HPDE6-E6E7 (cell line): ENCODE results near the gene CENPH.
"Not testable (repeated sequence)": the region's sequence is repeated elsewhere in the genome, so short reads cannot be mapped to it uniquely, and the experiment has no call there.

Source experiments
- DNase-seq: peaks from one replicate; pipeline ENCODE4 v3.0.0; 2011; ENCODE audit warnings: missing footprints; ENCODE audit errors: extremely low spot score

CENPH gene

GRCh38 chr5:69250593-69250992, 61.2 kb downstream of the CENPH start:
- no peak for DNase-seq

- DNase-seq, result no peak
Measured at GRCh38 chr5:69252437-69252836, 63.1 kb downstream of the CENPH start.

GRCh38 chr5:69255940-69256339, 66.6 kb downstream of the CENPH start:
- not testable (repeated sequence) for DNase-seq

GRCh38 chr5:69257577-69257976, 68.2 kb downstream of the CENPH start:
- DNase-seq, result no peak
